Osteoblast (primary cell): ENCODE data around the gene SLC15A1. TPM values are rescaled to one million over a fixed set of nuclear protein-coding genes. Genes with fewer than 3 reads are reported as not detected.

ENCODE experiments used
- DNase-seq: peaks from one replicate; pipeline ENCODE4 v3.0.0; 2011; ENCODE audit warnings: low spot score, mixed read lengths; ENCODE audit not compliant: insufficient read length; ENCODE audit errors: missing footprints
- H2AFZ ChIP-seq: 2 replicates; pipeline ENCODE4 v1.6.0; 2011; ENCODE audit warnings: mild to moderate bottlenecking, low read length
- H3K27ac ChIP-seq: 2 replicates; pipeline ENCODE4 v1.5.1; 2011; ENCODE audit warnings: mild to moderate bottlenecking, low read depth, low read length, moderate library complexity
- H3K27me3 ChIP-seq: 2 replicates; pipeline ENCODE4 v1.6.0; 2012; ENCODE audit warnings: mild to moderate bottlenecking, control low read depth, inconsistent platforms, low read length, moderate library complexity; ENCODE audit not compliant: insufficient read depth
- H3K36me3 ChIP-seq: 2 replicates; pipeline ENCODE4 v1.5.1; 2011; ENCODE audit warnings: mild to moderate bottlenecking, low read length, control low read depth, moderate library complexity; ENCODE audit not compliant: insufficient read depth
- H3K4me1 ChIP-seq: 2 replicates; pipeline ENCODE4 v1.5.1; 2011; ENCODE audit warnings: mild to moderate bottlenecking, low read length, control low read depth, moderate library complexity; ENCODE audit not compliant: insufficient read depth
- H3K4me2 ChIP-seq: 2 replicates; pipeline ENCODE4 v1.6.0; 2011; ENCODE audit warnings: mild to moderate bottlenecking, low read length; ENCODE audit not compliant: insufficient read depth
- H3K4me3 ChIP-seq: fragments of 200-600 bp; sonication (generic); 3 replicates; pipeline ENCODE4 v1.5.1; 2012; ENCODE audit warnings: mild to moderate bottlenecking, low read length, inconsistent platforms; ENCODE audit not compliant: insufficient read depth
- H3K79me2 ChIP-seq: 2 replicates; pipeline ENCODE4 v1.6.0; 2012; ENCODE audit warnings: mild to moderate bottlenecking, low read length, control low read depth, inconsistent platforms; ENCODE audit not compliant: insufficient read depth
- H3K9me3 ChIP-seq: 2 replicates; pipeline ENCODE4 v1.5.1; 2011; ENCODE audit warnings: low read depth, low read length, control low read depth
- H4K20me1 ChIP-seq: 2 replicates; pipeline ENCODE4 v1.6.0; 2012; ENCODE audit warnings: mild to moderate bottlenecking, low read length, control low read depth; ENCODE audit not compliant: insufficient read depth
- total RNA-seq: library from RNA; depleted of rRNA; stranded (reverse); fragments of >200 nt; gene quantifications from 2 replicates; pipeline ENCODE4 v1.2.3, GENCODE V29; 2012
- TF ChIP-seq, protein P1 (sequence below): IDR thresholded peaks from 2 replicates; pipeline ENCODE4 v1.5.1; 2011; ENCODE audit warnings: mild to moderate bottlenecking, low read depth, low read length, moderate library complexity; ENCODE audit errors: extremely low read depth

Gene SLC15A1, protein sequence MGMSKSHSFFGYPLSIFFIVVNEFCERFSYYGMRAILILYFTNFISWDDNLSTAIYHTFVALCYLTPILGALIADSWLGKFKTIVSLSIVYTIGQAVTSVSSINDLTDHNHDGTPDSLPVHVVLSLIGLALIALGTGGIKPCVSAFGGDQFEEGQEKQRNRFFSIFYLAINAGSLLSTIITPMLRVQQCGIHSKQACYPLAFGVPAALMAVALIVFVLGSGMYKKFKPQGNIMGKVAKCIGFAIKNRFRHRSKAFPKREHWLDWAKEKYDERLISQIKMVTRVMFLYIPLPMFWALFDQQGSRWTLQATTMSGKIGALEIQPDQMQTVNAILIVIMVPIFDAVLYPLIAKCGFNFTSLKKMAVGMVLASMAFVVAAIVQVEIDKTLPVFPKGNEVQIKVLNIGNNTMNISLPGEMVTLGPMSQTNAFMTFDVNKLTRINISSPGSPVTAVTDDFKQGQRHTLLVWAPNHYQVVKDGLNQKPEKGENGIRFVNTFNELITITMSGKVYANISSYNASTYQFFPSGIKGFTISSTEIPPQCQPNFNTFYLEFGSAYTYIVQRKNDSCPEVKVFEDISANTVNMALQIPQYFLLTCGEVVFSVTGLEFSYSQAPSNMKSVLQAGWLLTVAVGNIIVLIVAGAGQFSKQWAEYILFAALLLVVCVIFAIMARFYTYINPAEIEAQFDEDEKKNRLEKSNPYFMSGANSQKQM
- total RNA-seq: not detected in 2 replicates

DNA sequence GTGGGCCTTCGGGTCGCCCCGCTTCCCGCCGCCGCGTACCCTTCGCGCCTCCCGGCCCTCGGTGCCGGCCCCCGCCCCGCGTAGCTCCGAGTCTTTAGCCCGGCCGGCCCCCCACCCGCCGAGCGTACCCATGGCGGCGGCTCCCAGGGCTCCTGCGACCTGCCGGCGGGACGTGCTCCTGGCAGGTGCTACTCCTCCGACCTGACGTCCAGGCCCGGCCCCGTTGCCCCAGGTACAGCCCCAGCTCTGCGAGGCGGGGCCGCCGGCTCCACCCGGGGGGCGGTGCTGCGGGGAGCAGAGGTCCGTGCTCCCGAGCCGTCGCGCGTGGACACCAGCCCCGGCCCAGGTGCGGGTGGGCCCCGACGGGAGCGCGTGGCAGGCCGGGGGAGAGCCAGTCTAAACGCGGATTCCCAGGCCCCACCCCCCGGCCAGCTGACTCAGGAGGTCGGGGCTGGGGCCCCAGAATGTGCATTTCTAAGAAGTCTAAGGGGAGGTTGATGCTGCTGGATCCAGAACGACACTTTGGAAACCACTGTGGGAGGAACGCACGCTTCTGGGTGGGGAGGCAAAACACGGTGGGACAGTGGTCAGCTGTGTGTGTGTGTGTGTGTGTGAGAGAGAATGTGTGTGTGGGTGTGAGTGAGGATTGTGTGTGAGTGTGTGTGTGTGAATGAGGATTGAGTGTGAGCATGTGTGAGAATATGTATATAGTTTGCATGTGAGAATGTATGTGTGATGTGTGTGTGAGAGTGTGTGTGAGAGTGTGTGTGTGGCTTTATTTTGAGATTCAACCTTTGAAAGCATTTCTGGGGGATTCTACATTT is at the start of gene SLC15A1:
TSS of gene SLC15A1 (minus strand) at position 206 of the 824 bp plus-strand sequence. CDS start at position 132, 74 bp downstream.
- peak within 1 kb of the TSS; percentile 58 for H3K4me3 ChIP-seq
- H3K4me2 ChIP-seq: peak within 1 kb of the TSS; percentile 65
- no peaks in the 10 kb centered on the region for H3K79me2 ChIP-seq
- H3K27me3 ChIP-seq: peaks cover 58% of the 10 kb centered on the region
- peaks cover 4% of the 10 kb centered on the region for H3K4me1 ChIP-seq
- peaks cover 3% of the 10 kb centered on the region for H3K9me3 ChIP-seq
- H4K20me1 ChIP-seq: no peaks in the 10 kb centered on the region
- TF ChIP-seq, protein P1, sequence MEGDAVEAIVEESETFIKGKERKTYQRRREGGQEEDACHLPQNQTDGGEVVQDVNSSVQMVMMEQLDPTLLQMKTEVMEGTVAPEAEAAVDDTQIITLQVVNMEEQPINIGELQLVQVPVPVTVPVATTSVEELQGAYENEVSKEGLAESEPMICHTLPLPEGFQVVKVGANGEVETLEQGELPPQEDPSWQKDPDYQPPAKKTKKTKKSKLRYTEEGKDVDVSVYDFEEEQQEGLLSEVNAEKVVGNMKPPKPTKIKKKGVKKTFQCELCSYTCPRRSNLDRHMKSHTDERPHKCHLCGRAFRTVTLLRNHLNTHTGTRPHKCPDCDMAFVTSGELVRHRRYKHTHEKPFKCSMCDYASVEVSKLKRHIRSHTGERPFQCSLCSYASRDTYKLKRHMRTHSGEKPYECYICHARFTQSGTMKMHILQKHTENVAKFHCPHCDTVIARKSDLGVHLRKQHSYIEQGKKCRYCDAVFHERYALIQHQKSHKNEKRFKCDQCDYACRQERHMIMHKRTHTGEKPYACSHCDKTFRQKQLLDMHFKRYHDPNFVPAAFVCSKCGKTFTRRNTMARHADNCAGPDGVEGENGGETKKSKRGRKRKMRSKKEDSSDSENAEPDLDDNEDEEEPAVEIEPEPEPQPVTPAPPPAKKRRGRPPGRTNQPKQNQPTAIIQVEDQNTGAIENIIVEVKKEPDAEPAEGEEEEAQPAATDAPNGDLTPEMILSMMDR: no peak
- H3K27ac ChIP-seq: no peak within 1 kb of the TSS
- peak within 1 kb of the TSS; percentile 68 for H2AFZ ChIP-seq
- DNase-seq: peak; percentile 60
- no peaks in the 10 kb centered on the region for H3K36me3 ChIP-seq

DNA sequence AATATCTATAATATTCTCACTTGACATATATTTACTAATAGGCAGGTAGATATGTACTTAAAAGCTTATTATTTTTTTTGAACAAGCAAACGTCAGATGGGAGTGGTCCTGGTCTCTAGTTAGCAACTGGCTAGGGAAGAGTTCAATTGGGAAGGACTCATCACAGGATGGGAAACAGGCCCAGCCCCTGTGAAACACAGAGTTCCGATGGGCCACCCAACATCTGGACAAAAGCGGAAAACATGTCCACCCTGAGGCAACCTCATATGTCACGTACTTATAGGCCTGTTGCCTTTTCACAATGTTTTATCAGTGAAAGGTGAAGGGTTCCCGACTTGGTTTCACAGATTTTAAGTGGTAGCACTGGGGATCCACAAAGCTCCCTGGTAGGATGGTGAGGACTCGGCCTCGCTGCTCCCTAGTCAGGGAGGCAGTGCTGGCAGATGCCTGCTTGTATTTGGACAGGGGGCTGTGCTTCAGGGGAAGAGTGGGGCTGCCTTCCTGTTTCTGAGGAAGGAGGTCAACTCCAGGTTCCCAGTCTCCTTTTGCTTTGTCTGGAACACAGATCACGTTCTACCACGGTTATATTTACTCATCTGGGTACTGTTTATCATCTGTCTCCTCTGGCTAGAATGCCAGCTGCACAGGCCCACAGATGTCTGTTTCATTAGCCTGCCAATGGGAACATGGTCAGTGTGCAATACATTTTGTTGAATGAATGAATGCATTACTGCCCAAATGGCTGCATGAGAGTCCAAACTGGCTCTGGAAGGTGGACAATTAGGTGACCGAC is 49.4 kb upstream of the SLC15A1 start:
- TF ChIP-seq, protein P1: no peak
- no peaks in the 10 kb centered on the region for H4K20me1 ChIP-seq
- peaks cover 10% of the 10 kb centered on the region for H3K4me1 ChIP-seq
- no peaks in the 10 kb centered on the region for H3K79me2 ChIP-seq
- H2AFZ ChIP-seq: no peak overlapping the region
- H3K9me3 ChIP-seq: no peaks in the 10 kb centered on the region
- no peak overlapping the region for H3K27ac ChIP-seq
- H3K4me2 ChIP-seq: no peak overlapping the region
- no peak overlapping the region for H3K4me3 ChIP-seq
- DNase-seq: no peak
- no peaks in the 10 kb centered on the region for H3K36me3 ChIP-seq
- no peaks in the 10 kb centered on the region for H3K27me3 ChIP-seq

DNA sequence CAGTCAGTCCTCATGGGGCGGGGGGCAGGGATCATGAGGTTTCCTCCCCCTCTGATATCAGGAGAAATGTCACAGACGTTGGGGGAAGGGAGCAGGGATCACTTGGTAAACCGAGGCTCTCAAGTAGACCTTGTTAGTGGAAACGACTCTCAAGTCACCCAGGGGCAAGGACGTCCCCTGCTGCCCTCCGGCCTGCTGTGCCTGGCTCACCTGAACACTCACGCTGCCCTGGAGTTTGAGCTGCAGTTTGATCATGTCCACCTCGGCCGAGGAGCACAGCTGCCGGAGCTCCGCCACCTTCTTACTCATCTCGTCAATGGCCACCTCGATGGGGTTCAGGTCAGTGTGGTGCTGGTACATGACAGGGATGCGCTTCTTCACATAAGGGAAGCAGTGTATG is 47.6 kb upstream of the SLC15A1 start:
- TF ChIP-seq, protein P1: no peak
- Histone ChIP-seq H4K20me1 (no peaks in the 10 kb centered on the region), H3K4me3 (no peak overlapping the region), H3K4me2 (no peak overlapping the region), H3K27me3 (no peaks in the 10 kb centered on the region), H3K4me1 (peaks cover 10% of the 10 kb centered on the region), H2AFZ (no peak overlapping the region), H3K36me3 (no peaks in the 10 kb centered on the region), H3K27ac (no peak overlapping the region), H3K79me2 (no peaks in the 10 kb centered on the region), H3K9me3 (no peaks in the 10 kb centered on the region)
- no peak for DNase-seq
